Frontal cortex (tissue), 4 donors: Measurements from ENCODE around the gene CUL7. TPM values are rescaled to one million over a fixed set of nuclear protein-coding genes. Genes with fewer than 3 reads are reported as not detected.
"Not testable (repeated sequence)": the region's sequence is repeated elsewhere in the genome, so short reads cannot be mapped to it uniquely, and the experiment has no call there.

ENCODE experiments used
- DNase-seq, 2 donors: peaks; one replicate each; pipeline ENCODE4 v3.0.0; 2012; ENCODE audit warnings: low spot score in 2 of 2
- FAIRE-seq: peaks from 2 replicates; lab custom pipeline; 2012; peaks lifted over from hg19 to GRCh38; lab: Jason Lieb, UNC
- total RNA-seq: library from RNA; depleted of rRNA; stranded (reverse); fragments of >200 nt; gene quantifications from one replicate; pipeline ENCODE4 v1.2.3, GENCODE V29; 2014
- donor health status: control.
- donor health status: control.
- donor health status: control.

The CUL7 gene
- total RNA-seq, 1 donor from 2014 or later: 12.6 TPM

GRCh38 chr6:43052225-43052841, 1.3 kb downstream of the CUL7 start:
- FAIRE-seq: no peak
- DNase-seq: no peak

GRCh38 chr6:43050981-43051380, 2.7 kb downstream of the CUL7 start:
- no peak for DNase-seq
- no peak for FAIRE-seq

DNA sequence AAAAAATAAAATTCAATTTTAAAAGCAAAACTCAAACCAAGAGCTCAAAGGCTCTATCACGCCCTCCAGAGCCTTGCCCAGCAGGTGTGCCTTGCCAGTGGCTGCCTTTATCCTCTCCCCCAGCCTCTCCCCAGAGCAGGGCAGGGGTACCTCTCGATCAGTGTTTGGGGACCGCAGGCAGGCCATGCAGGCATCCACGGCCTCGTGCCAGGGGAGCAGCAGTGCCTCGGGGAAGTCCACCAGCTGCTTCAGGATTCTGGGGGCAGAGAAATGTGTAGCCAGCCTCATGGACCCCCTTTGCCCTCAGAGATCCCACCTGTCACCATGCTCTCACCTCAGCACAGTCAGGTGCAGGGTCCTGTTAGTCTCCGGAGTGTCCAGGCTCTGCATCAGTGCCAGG, 5.7 kb downstream of the CUL7 start:
- FAIRE-seq (no peak), DNase-seq (no peak)

- DNase-seq (no peak), FAIRE-seq (no peak)
Measured at GRCh38 chr6:43045371-43045930, 8.2 kb downstream of the CUL7 start.

DNA sequence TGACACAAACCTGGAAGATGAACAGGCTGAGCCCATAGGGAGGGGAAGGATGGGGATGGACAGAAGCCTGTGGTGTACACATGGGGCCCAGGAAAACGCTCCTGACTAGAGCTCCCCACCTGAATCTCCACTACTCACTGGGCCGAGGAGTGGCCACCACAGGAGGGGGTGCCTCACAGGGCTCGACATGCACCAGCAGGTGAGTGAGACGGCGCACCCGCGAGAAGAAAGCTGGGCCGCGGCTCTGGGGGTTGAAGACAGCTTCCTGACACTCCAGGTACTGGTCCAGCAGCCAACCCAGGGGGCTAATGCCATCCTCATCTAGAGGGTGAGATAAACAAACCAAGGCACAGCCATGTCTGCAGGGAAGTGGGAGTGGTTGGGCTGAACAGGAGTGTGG, 10.3 kb downstream of the CUL7 start:
- FAIRE-seq: no peak
- no peak for DNase-seq

DNA sequence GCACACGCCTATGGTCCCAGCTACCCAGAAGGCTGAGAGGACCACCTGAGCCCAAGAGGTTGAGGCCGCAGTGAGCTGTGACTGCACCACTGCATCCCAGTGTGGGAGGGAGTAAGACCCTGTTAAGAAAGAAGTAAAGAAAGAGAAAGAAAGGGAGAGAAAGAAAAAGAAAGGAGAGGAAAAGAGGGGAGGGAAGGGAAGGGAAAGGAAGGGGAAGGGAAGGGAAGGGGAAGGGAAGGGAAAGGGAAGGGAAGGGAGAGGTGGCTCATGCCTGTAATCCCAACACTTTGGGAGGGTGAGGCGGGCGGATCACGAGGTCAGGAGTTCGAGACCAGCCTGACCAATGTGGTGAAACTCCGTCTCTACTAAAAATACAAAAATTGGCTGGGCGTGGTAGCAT, 12.2 kb downstream of the CUL7 start:
- FAIRE-seq, DNase-seq: not testable (repeated sequence)

- FAIRE-seq: no peak
- DNase-seq: no peak
Measured at GRCh38 chr6:43040542-43041257, 13.0 kb downstream of the CUL7 start.

- FAIRE-seq: no peak
- no peak for DNase-seq
Measured at GRCh38 chr6:43038727-43039126, 14.9 kb downstream of the CUL7 start.

DNA sequence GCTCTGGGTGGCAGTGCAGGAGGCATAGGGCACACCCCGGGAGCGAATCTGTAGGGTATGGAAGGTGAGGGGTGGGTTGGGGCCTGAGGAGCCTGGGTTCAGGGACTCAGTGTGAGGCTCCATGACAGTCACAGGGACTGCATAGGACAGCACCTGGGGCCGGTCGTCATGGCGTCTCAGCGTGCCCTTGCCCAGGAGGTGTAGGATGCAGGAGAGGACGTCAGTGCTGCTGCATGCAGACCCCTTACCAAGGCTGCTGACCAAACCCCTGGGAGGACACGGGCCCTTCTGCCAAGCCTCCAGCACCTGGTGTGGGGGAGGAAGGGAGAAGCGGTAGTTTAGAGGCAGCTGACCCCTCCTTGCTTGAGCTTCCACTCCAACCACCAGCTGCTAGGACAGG, 15.9 kb downstream of the CUL7 start:
- FAIRE-seq: no peak
- no peak for DNase-seq

- DNase-seq (no peak), FAIRE-seq (no peak)
Measured at GRCh38 chr6:43037197-43037596, 16.5 kb downstream of the CUL7 start.

DNA sequence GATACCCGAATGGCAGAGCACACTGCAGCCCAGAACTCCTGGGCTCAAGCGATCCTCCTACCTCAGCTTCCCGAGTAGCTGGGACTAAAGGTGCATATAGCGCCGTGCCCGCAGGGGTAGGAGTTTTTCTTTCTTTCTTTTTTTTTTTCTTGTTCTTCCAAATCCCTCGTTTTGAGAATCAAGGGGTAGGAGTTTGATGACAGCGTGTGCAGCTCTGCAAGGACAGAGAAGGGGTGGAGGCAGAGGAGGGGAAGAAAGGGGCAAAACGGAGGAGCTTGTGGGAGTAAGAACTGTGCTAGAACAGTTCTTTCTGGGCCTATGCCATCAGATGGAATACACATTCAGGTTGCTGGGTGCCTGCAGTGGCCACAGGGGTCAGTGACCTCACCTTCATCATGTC, 16.9 kb downstream of the CUL7 start:
- FAIRE-seq: no peak
- DNase-seq: no peak

GRCh38 chr6:43035495-43036194, 18.0 kb downstream of the CUL7 start:
- FAIRE-seq (no peak), DNase-seq (no peak)

DNA sequence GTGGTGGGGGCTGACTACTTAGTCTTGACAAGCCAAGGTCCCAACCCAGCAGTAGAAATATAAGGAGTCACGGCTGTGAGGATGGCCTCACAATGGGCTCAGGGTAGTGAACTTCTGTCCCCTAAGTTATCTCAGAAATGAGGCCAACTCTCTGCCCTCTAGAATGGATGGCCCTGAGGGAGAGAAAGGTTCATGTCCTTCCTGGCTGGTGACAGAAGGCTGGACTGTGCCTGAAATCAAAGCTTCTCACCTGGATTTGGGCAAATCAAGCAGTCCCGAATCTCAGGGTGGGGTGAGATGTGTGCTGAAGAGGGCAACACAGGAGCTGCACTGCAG, 19.5 kb downstream of the CUL7 start:
- DNase-seq: no peak
- FAIRE-seq: no peak

- no peak for DNase-seq
- FAIRE-seq: no peak
Measured at GRCh38 chr6:43033496-43034189, 20.0 kb downstream of the CUL7 start.

GRCh38 chr6:43032326-43032725, 21.3 kb downstream of the CUL7 start:
- no peak for DNase-seq
- FAIRE-seq: no peak

DNA sequence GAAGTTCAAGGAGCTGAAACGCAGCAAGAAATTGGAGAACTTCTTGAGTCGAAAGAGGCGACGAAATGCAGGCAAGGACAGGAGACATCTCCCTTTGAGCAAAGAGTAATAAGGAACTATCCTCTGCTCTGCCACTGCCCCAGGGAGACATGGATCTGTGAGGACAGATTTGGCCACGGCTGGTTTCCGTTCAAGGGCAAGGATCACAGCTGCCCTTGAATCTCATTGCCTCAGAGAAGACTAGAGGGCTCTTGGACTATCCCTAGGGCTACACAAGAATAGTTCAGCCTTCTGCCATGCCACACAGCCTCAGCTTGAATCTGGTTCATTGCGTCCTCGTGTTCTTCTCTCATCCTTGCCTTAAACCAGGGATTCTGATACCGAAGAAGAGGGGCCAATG, 24.5 kb downstream of the CUL7 start:
- DNase-seq (no peak), FAIRE-seq (no peak)

GRCh38 chr6:43026365-43026764, 27.3 kb downstream of the CUL7 start:
- DNase-seq (no peak), FAIRE-seq (no peak)

- FAIRE-seq (no peak), DNase-seq (no peak)
Measured at GRCh38 chr6:43024436-43024835, 29.2 kb downstream of the CUL7 start.

DNA sequence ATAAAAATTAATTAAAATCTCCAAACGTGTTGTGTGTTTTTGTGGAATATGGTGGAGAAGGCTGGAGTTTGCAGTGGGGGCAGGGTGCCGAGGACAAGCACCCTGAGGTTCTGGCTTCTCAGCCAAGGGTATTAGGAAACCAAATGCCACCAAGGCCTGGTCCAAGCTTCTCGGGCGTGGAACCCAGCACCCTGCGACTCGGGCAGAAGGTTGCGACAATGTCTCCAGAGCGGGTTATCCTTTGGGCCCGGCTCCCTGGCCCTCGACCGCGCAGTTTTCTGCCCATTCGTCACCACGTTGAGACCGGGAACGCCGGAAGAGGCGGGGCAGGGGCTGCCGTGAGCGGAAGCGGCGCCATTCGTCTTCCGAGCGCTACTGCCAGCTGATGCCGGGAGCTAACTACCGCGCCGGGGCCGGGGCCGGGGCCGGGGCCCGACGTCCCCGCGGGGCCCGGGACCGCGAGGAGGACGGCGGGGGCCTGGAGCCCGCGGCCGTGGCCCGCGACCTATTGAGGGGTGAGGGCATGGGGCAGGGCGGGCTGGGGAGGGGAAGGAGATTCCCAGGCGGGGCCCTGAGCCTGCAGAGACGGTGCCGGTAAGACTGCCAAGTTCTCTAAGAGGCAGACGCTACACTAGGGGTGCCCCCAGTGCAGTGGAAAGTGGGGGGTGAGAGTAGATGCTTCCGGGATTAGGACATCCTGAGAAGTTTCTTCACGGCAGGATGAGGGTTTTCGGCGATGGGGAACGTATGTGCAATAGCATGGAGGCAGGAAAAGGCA, 32.2 kb downstream of the CUL7 start, which contains the start of gene RRP36:
RRP36 (plus strand) TSS at position 354 of the 778 bp plus-strand sequence; CDS start at position 386, 32 bp downstream.
- DNase-seq (peak; percentile 78 to 86), FAIRE-seq (no peak)

DNA sequence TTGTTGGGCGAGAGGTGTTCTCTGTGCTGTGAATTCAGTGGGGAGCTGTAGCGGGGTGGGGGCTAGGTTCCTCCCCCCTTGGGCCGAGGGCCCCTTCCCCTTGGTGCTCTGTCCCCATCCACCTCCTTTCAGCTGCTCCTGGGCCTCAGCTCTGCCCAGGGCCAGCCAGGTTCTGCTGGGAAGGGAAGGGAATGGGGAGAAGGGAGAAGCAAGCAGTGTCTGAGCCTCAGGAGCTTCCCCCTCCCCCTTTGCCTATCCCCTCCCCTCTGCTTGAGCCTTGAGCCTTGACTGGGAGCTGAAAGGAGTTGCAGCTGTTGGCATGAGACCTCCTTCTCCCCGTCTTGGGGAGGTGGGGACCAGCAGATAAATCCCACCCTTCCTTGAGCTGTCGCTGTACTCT, 32.8 kb downstream of the CUL7 start:
- no peak for FAIRE-seq
- no peak for DNase-seq
